Measurements from ENCODE around the gene TERB1. TPM values are rescaled to one million over a fixed set of nuclear protein-coding genes. Genes with fewer than 3 reads are reported as not detected.

TERB1 gene
- polyA plus RNA-seq, 1 of the 3 experiments (the other 2 are of a cell fraction) = 0.08 TPM

DNA sequence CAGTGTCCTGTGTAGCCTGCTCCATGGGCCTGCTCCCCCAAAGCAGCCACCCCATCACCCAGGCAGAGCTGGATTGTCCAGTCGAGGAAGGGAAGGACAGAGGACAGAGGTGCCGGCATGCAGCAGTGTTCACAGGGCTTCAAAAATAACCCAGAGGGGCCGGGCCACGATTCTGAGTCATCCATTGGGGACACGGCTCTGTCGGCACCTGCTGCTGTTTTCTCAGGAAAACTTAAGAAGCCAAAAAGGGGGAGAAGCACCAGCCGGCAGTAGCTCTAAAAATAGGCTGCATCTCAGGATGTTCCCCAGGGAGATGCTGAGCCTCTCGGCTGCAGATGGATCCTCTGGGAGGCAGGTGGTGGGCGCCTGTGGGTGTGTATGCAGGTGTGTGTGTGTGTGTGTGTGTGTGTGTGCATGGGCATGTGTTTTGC is 44.4 kb upstream of the TERB1 start (continued):
- TF ChIP-seq EP300 (IDR thresholded peaks at IDR 0.05; ENCODE audit: borderline replicate concordance in 1 of 2, low read depth in 1 of 2, low read length in 1 of 2) = no peak
- TF ChIP-seq YY1 (IDR thresholded peaks at IDR 0.05; ENCODE audit: low read depth) = no peak

DNA sequence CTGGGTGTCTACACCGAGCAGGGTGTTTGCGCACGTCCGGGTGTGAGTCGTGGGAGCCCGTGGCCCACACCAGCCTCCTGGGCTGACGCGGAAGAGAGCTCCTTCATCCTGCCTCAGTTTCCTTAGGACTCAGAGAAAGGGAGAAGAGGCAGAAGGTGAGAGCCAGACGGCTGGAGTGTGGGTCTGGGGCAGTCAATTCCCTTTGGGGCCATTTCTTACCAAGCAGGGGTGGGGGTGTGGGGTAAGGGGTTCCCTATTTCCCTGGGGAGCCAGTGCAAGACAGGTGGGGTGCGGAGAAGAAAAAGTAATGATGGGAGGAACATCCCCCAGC is 43.7 kb upstream of the TERB1 start:
- H3F3A ChIP-seq (replicated peaks; ENCODE audit: insufficient read depth) = no peaks in the 10 kb centered on the region
- no peak overlapping the region for H2AFZ ChIP-seq (ENCODE audit: low read depth)
- no peaks in the 10 kb centered on the region for H3K9me3 ChIP-seq
- peak overlapping the region; percentile 92 for H3K4me2 ChIP-seq
- 19% methylated on average over 9 of the region's 10 CpGs for WGBS (ENCODE audit: low lambda C conversion rate)
- H3K36me3 ChIP-seq (replicated peaks in 1 of 2; ENCODE audit: control insufficient read depth in 1 of 2, insufficient read depth in 2 of 2, low read length in 1 of 2) = no peaks in the 10 kb centered on the region
- DNase-seq = no peak
- POLR2A ChIA-PET = no interaction called here
- peaks cover 15% of the 10 kb centered on the region; the same call in 1 of the 2 replicates for H3K27me3 ChIP-seq (ENCODE audit: insufficient read depth)
- no peak for TF ChIP-seq RXRA (IDR thresholded peaks at IDR 0.05; ENCODE audit: borderline replicate concordance, low read depth)
- TF ChIP-seq, protein P1, sequence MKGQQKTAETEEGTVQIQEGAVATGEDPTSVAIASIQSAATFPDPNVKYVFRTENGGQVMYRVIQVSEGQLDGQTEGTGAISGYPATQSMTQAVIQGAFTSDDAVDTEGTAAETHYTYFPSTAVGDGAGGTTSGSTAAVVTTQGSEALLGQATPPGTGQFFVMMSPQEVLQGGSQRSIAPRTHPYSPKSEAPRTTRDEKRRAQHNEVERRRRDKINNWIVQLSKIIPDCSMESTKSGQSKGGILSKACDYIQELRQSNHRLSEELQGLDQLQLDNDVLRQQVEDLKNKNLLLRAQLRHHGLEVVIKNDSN (IDR thresholded peaks at IDR 0.05; ENCODE audit: borderline replicate concordance, low read depth) = no peak
- no peak for TF ChIP-seq JUND (IDR thresholded peaks at IDR 0.05)
- TF ChIP-seq FOXJ3 (CRISPR knock-in tag; IDR thresholded peaks at IDR 0.05) = no peak
- TF ChIP-seq RAD21 (IDR thresholded peaks at IDR 0.05; ENCODE audit: low read length) = no peak
- no peak for TF ChIP-seq NFIC (IDR thresholded peaks at IDR 0.05; ENCODE audit: borderline replicate concordance)
- TF ChIP-seq, protein P2, sequence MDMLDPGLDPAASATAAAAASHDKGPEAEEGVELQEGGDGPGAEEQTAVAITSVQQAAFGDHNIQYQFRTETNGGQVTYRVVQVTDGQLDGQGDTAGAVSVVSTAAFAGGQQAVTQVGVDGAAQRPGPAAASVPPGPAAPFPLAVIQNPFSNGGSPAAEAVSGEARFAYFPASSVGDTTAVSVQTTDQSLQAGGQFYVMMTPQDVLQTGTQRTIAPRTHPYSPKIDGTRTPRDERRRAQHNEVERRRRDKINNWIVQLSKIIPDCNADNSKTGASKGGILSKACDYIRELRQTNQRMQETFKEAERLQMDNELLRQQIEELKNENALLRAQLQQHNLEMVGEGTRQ (IDR thresholded peaks at IDR 0.05; ENCODE audit: borderline replicate concordance, low read depth, low read length) = no peak
- no peak for TF ChIP-seq RCOR1 (IDR thresholded peaks at IDR 0.05; ENCODE audit: low read length)
- TF ChIP-seq TAF1 (IDR thresholded peaks at IDR 0.05; ENCODE audit: borderline replicate concordance, low read depth, low read length) = no peak
- no peak for TF ChIP-seq TCF12 (IDR thresholded peaks at IDR 0.05)
- TF ChIP-seq, protein P3, sequence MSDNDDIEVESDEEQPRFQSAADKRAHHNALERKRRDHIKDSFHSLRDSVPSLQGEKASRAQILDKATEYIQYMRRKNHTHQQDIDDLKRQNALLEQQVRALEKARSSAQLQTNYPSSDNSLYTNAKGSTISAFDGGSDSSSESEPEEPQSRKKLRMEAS (IDR thresholded peaks at IDR 0.05; ENCODE audit: low read depth) = no peak
- TF ChIP-seq, protein P4, sequence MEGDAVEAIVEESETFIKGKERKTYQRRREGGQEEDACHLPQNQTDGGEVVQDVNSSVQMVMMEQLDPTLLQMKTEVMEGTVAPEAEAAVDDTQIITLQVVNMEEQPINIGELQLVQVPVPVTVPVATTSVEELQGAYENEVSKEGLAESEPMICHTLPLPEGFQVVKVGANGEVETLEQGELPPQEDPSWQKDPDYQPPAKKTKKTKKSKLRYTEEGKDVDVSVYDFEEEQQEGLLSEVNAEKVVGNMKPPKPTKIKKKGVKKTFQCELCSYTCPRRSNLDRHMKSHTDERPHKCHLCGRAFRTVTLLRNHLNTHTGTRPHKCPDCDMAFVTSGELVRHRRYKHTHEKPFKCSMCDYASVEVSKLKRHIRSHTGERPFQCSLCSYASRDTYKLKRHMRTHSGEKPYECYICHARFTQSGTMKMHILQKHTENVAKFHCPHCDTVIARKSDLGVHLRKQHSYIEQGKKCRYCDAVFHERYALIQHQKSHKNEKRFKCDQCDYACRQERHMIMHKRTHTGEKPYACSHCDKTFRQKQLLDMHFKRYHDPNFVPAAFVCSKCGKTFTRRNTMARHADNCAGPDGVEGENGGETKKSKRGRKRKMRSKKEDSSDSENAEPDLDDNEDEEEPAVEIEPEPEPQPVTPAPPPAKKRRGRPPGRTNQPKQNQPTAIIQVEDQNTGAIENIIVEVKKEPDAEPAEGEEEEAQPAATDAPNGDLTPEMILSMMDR (IDR thresholded peaks at IDR 0.05) = no peak
- no peak for TF ChIP-seq GATA2 (CRISPR knock-in tag; IDR thresholded peaks at IDR 0.05)
- TF ChIP-seq SIN3A (IDR thresholded peaks at IDR 0.05; ENCODE audit: borderline replicate concordance, low read depth, low read length) = no peak
- TF ChIP-seq EP300 (IDR thresholded peaks at IDR 0.05; ENCODE audit: borderline replicate concordance in 1 of 2, low read depth in 1 of 2, low read length in 1 of 2) = no peak
- no peak for TF ChIP-seq RFX5 (IDR thresholded peaks at IDR 0.05; ENCODE audit: low read length)
- CTCF ChIA-PET = interaction anchor here (1.1 to 10.1 kb wide), 5 partner anchors 11 to 45 kb away, joined by 3 to 82 read pairs (median 5); partner anchors contain the start of gene NAE1
- H3K9ac ChIP-seq = no peak overlapping the region
- no peaks in the 10 kb centered on the region for H3K9me2 ChIP-seq
- no peaks in the 10 kb centered on the region for H3K79me2 ChIP-seq (ENCODE audit: insufficient read depth)
- H3K4me3 ChIP-seq (ENCODE audit: low read depth in 2 of 2, low read length in 1 of 2) = peak overlapping the region; percentile 47 to 53
- peaks cover 0 to 8% of the 10 kb centered on the region in 2 experiments; a peak in 1 of 4 replicates for H3K4me1 ChIP-seq (ENCODE audit: control insufficient read depth in 1 of 2, insufficient read depth in 2 of 2, low read depth in 1 of 2, low read length in 1 of 2)
- no peaks in the 10 kb centered on the region for H4K20me1 ChIP-seq (ENCODE audit: insufficient read depth)
- H3K27ac ChIP-seq (ENCODE audit: low read depth in 2 of 2, low read length in 1 of 2) = no peak overlapping the region
